Stimulated activated CD4-positive, alpha-beta T cell treated with anti-CD3 and anti-CD28 coated beads, Interleukin-15, amount 100 ng/mL, for 1 hour (primary cell): Measurements from ENCODE around the gene RALGDS.

Experiments used
- DNase-seq, 2 donors: peaks; one replicate each; pipeline ENCODE4 v3.0.0-alpha.2; 2020; ENCODE audit warnings: low read depth in 1 of 2, low spot score in 1 of 2

Gene RALGDS

GRCh38 chr9:133151601-133152525 is 30.8 kb upstream of the RALGDS start:
- DNase-seq: no peak

DNA sequence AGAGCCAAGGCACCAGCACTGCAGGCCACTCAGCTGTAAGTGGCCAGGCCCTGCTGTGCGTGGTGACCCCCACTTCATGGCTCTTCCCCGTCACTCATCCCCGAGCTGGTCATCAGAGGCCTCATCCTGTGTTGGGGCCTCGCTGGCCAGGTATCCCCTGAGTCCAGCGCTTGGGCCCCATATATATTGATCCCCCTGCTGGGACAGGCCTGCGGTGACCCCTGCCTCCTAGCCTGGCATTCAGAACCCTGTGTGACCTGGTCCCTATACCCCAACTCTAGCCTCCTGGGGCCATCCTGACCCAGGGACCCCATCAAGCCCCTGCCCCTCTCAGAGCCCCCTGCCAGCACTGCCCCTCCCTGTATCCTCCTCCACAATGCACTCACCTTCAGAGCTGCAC is 30.0 kb upstream of the RALGDS start:
- DNase-seq: no peak

GRCh38 chr9:133149130-133150015 is 28.3 kb upstream of the RALGDS start:
- DNase-seq: peak; percentile 64 to 72

GRCh38 chr9:133148199-133149129 is 27.4 kb upstream of the RALGDS start:
- DNase-seq: no peak

- peak; percentile 69 to 76 for DNase-seq
These were observed 26.6 kb upstream of the RALGDS start for GRCh38 chr9:133147412-133148198.

GRCh38 chr9:133146746-133147411 is 25.8 kb upstream of the RALGDS start:
- DNase-seq: no peak

GRCh38 chr9:133144904-133145851 is 24.1 kb upstream of the RALGDS start:
- DNase-seq: no peak

DNA sequence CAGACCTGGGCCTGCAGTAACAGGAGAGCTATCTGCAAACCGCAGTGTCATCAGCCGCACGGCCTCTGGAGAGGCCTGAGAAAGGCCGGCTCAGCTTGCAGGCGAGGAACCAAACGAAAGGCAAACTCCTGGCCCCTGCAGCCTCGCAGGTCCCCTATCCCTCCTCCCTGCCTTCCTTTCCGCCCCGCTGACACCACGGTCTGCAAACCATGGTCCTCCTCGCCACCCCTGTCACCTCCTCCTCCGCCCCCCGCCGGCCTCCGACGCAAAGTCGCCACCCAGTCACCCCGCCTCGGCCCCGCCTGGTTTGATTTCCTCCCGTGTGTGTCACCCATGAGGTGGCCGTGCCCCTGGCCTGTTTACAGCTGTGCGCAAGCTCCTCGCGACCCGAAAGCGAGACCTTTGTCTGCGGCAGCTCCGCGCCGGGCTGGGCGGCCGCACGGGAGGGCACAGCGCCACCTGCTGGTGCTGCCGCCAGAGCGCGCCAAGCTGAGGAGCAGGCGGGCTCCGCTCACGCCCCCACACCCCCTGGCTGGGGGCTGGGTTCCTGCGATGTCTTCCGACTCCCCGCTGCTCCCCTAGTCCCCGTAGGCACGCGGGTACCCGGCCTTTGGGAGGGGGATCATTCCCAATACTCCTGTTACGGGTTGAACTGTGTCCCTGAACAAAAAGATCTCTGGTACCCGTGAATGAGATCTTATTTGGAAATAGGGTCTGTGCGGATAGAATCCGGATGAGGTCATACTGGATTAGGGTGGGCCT is 23.3 kb upstream of the RALGDS start:
- DNase-seq: peak; percentile 87 to 91

DNA sequence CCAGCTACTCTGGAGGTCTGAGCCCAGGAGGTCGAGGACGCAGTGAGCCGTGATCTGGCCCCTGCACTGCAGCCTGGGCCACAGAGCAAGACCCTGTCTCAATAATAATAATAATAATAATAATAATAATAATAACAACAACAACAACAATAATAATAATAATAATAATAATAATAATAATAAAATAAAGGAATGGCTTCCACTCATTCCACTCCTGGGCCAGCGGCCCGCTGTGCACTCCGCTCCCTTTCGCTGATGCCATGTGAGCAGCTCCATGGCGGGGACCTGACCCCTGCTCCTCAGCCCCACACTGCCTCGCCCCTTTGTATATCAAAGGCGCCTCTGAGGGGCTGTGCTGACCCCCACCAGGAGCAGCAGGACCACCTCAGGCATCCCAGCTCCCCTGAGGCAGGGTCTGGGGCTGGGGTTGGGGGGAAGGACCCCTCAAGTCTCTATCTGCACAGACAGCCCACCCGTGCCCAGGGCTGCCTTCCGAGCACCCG is 22.6 kb upstream of the RALGDS start:
- no peak for DNase-seq

GRCh38 chr9:133142684-133143622 is 21.9 kb upstream of the RALGDS start:
- DNase-seq: no peak

DNA sequence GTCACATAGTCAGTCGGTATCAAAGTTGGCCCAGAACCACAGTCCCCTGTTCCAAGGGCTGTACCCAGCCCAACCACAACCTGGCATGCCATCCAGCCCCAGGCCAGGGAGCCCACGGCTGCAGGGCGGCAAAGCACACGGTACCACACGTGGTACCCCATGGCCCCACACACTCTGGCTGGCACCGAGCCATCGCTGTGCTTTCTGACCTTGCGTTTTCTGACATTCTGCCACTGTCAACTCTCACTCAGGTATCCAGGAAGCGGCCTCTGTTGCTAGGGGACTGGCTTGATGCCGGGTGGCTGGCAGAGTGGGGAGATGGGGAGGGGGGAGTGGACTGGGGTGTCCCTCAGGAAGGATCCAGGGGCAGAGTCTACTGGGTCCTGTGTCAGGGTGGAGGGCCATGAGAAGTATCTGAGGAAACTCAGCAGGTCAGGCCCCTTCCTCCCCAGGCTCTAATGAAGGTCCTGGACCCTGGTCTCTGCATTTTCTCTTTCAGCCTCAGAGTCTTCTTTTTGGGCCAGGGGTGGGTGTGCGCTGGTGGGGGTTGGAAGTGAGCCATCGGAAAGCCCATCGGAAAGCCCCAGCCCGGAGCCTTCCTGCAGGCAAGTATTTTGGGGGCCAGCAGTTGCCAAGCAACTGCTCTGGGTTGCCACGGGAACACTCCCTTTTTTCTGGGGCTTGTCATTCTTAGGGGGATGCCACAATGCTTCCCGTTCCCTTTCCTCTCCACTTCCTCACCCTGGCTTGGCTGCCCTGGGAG is 21.0 kb upstream of the RALGDS start:
- peak in 1 of 2 donors; percentile 56 for DNase-seq

GRCh38 chr9:133140606-133141005 is 19.6 kb upstream of the RALGDS start:
- no peak for DNase-seq

GRCh38 chr9:133140174-133140505 is 19.1 kb upstream of the RALGDS start:
- DNase-seq: no peak

DNA sequence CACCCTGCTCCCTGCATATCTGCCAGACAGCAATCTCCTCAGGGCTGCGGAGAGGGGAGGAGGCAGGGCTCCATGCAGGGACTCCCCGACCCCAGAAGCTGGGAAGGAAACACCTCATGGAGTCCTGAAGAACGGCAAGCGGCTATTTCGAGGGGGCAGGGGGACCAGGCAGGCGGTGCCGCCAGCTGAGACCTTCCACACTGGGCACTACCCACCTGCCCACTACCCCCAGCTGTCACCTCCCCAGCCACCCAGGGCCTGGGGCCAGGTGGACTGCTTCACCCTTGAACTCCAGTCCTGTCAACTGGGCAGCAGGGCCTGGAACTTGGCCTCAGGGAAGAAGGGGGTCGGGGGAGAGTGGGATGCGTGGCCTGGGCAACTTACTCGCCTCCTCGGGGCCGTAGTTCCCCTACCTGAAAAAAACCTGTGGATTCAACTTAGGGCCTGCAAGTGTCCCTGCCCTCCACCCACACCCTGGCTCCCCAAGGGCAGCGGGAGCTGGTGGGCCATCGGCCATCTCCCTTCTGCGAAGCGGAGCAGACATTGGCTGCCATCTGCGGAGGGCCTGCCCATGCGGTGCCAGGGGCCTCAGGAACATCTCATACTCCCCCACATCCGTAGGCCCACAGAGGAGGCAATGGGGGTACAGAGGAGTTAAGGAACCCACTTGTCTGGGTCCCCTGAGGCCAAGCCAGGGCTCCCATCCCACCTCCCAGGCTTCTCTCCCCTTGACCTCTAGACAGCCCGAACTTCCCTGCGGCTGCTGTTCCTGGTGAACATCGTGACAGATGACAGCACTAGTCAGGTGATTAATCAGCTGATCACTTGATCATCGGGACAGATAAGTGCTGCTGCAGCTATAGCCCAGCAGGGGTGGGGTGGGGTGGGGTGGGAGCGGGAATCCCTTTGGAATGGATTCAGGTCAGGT is 18.5 kb upstream of the RALGDS start:
- DNase-seq: no peak
